Breast epithelium (tissue), 3 donors: ENCODE data around the gene C10orf105.

Experiments used
- CTCF ChIP-seq, 3 donors: fragments of 450-650 bp; IDR thresholded peaks; one replicate each; pipeline ENCODE4 v1.5.1; 2016 to 2017; ENCODE audit warnings: antibody characterized with exemption in 3 of 3, mild to moderate bottlenecking in 3 of 3, moderate library complexity in 3 of 3
- POLR2A ChIP-seq: fragments of 450-650 bp; IDR thresholded peaks from one replicate; pipeline ENCODE4 v1.6.1; 2016; ENCODE audit warnings: antibody characterized with exemption, mild to moderate bottlenecking, moderate library complexity

DNA sequence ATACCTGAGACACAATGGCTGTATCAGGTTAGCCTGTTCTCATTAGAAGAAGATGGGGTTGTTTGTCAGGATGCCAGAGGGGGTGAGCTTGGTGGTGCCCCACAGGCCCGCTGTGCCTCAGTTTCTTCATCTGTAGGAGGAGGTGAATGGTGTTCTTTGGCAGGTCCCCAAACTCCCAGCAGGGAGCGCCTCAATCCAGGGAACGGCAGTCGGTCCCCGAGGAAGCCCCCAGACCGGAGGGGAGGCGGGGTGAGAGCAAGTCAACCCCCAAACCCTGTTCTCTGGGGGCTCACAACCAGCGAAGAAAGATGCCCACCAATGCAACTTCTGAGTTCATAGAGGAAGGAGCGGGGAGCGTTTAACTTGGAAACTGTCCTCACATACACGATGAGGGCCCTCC, 16.0 kb downstream of the C10orf105 start:
- no peak for TF ChIP-seq CTCF (IDR thresholded peaks at IDR 0.05)
- TF ChIP-seq POLR2A = no peak
